KMS-11 (cell line): ENCODE measurements around the gene UPK3BL1.
"Not testable (repeated sequence)": the region's sequence is repeated elsewhere in the genome, so short reads cannot be mapped to it uniquely, and the experiment has no call there.

ENCODE experiments used
- H2AFZ ChIP-seq: fragments of 200-600 bp; sonication (generic); 2 replicates; pipeline ENCODE4 v1.6.1; 2016; ENCODE audit warnings: antibody characterized with exemption, mixed run types, low read depth
- H3K27ac ChIP-seq: fragments of 200-600 bp; sonication (generic); 2 replicates; pipeline ENCODE4 v1.6.1; 2016; ENCODE audit warnings: mild to moderate bottlenecking, mixed run types
- H3K27me3 ChIP-seq: fragments of 200-600 bp; sonication (generic); 2 replicates; pipeline ENCODE4 v1.6.1; 2017; ENCODE audit warnings: mild to moderate bottlenecking, low read depth, mixed run types, moderate library complexity; ENCODE audit not compliant: insufficient read depth
- H3K36me3 ChIP-seq: fragments of 200-600 bp; sonication (generic); 2 replicates; pipeline ENCODE4 v1.6.1; 2017; ENCODE audit warnings: mild to moderate bottlenecking, mixed run types; ENCODE audit not compliant: insufficient read depth
- H3K4me1 ChIP-seq: fragments of 200-600 bp; sonication (generic); 2 replicates; pipeline ENCODE4 v1.6.1; 2016; ENCODE audit warnings: mild to moderate bottlenecking, low read depth, mixed run types; ENCODE audit not compliant: poor library complexity, severe bottlenecking
- H3K4me2 ChIP-seq: fragments of 200-600 bp; sonication (generic); 2 replicates; pipeline ENCODE4 v1.7.0; 2016; ENCODE audit warnings: mild to moderate bottlenecking, mixed run types
- H3K4me3 ChIP-seq: fragments of 200-600 bp; sonication (generic); IDR thresholded peaks from 2 replicates; pipeline ENCODE4 v1.6.1; 2017; ENCODE audit warnings: low read depth, low read length, mixed read lengths; ENCODE audit not compliant: insufficient read depth
- H3K79me2 ChIP-seq: fragments of 200-600 bp; sonication (generic); 2 replicates; pipeline ENCODE4 v1.6.1; 2016; ENCODE audit warnings: low read depth, mixed run types; ENCODE audit not compliant: insufficient read depth
- H3K9ac ChIP-seq: fragments of 200-600 bp; sonication (generic); 2 replicates; pipeline ENCODE4 v1.6.1; 2016; ENCODE audit warnings: mild to moderate bottlenecking, mixed run types
- H4K20me1 ChIP-seq: fragments of 200-600 bp; sonication (generic); 2 replicates; pipeline ENCODE4 v1.6.1; 2016; ENCODE audit warnings: mild to moderate bottlenecking, mixed run types; ENCODE audit not compliant: insufficient read depth

Gene UPK3BL1

GRCh38 chr7:102634299-102634698, 8.3 kb downstream of the UPK3BL1 start:
- not testable (repeated sequence) for H4K20me1 ChIP-seq, H3K79me2 ChIP-seq, H3K27me3 ChIP-seq, H3K36me3 ChIP-seq, H3K9ac ChIP-seq, H3K27ac ChIP-seq, H2AFZ ChIP-seq, H3K4me3 ChIP-seq, H3K4me1 ChIP-seq, H3K4me2 ChIP-seq

GRCh38 chr7:102630622-102631021, 12.0 kb downstream of the UPK3BL1 start:
- H3K4me3 ChIP-seq, H3K36me3 ChIP-seq, H3K4me2 ChIP-seq, H3K27me3 ChIP-seq, H3K9ac ChIP-seq, H2AFZ ChIP-seq, H3K79me2 ChIP-seq, H3K4me1 ChIP-seq, H4K20me1 ChIP-seq, H3K27ac ChIP-seq: not testable (repeated sequence)

GRCh38 chr7:102627271-102627904, 15.2 kb downstream of the UPK3BL1 start:
- not testable (repeated sequence) for H3K36me3 ChIP-seq, H3K4me1 ChIP-seq, H4K20me1 ChIP-seq, H3K27ac ChIP-seq, H3K79me2 ChIP-seq, H2AFZ ChIP-seq, H3K9ac ChIP-seq, H3K4me3 ChIP-seq, H3K27me3 ChIP-seq, H3K4me2 ChIP-seq

GRCh38 chr7:102618122-102618521, 24.5 kb downstream of the UPK3BL1 start:
- H4K20me1 ChIP-seq, H3K79me2 ChIP-seq, H3K27ac ChIP-seq, H3K27me3 ChIP-seq, H3K4me3 ChIP-seq, H3K4me1 ChIP-seq, H3K36me3 ChIP-seq, H3K9ac ChIP-seq, H2AFZ ChIP-seq, H3K4me2 ChIP-seq: not testable (repeated sequence)

GRCh38 chr7:102616507-102617125, 26.0 kb downstream of the UPK3BL1 start, which contains the start of gene RASA4:
TSS of gene RASA4 (minus strand) at chr7:102616756. CDS start at chr7:102616689, 67 bp downstream.
- not testable (repeated sequence) for H3K4me2 ChIP-seq, H3K4me3 ChIP-seq, H3K79me2 ChIP-seq, H3K4me1 ChIP-seq, H3K27ac ChIP-seq, H3K36me3 ChIP-seq, H4K20me1 ChIP-seq, H2AFZ ChIP-seq, H3K9ac ChIP-seq, H3K27me3 ChIP-seq

- not testable (repeated sequence) for H3K27ac ChIP-seq, H3K4me2 ChIP-seq, H3K4me3 ChIP-seq, H3K79me2 ChIP-seq, H3K4me1 ChIP-seq, H3K27me3 ChIP-seq, H3K36me3 ChIP-seq, H2AFZ ChIP-seq, H3K9ac ChIP-seq, H4K20me1 ChIP-seq
Measured at GRCh38 chr7:102615930-102616329, 26.7 kb downstream of the UPK3BL1 start.

- H3K4me2 ChIP-seq, H2AFZ ChIP-seq, H3K79me2 ChIP-seq, H3K4me1 ChIP-seq, H3K27ac ChIP-seq, H3K4me3 ChIP-seq, H3K36me3 ChIP-seq, H4K20me1 ChIP-seq, H3K9ac ChIP-seq, H3K27me3 ChIP-seq: not testable (repeated sequence)
Measured at GRCh38 chr7:102614873-102615272, 27.7 kb downstream of the UPK3BL1 start.

GRCh38 chr7:102614346-102614697, 28.3 kb downstream of the UPK3BL1 start:
- H3K4me2 ChIP-seq, H3K36me3 ChIP-seq, H3K27ac ChIP-seq, H2AFZ ChIP-seq, H3K9ac ChIP-seq, H3K79me2 ChIP-seq, H3K4me1 ChIP-seq, H4K20me1 ChIP-seq, H3K4me3 ChIP-seq, H3K27me3 ChIP-seq: not testable (repeated sequence)

- not testable (repeated sequence) for H3K4me1 ChIP-seq, H3K79me2 ChIP-seq, H3K4me3 ChIP-seq, H3K36me3 ChIP-seq, H2AFZ ChIP-seq, H3K27me3 ChIP-seq, H3K9ac ChIP-seq, H4K20me1 ChIP-seq
- peak overlapping the region; percentile 63; the same call in 1 of the 2 replicates for H3K4me2 ChIP-seq
- peak overlapping the region; percentile 52 for H3K27ac ChIP-seq
Measured at GRCh38 chr7:102613575-102614345, 28.8 kb downstream of the UPK3BL1 start.

- H2AFZ ChIP-seq, H3K4me3 ChIP-seq, H4K20me1 ChIP-seq, H3K9ac ChIP-seq, H3K4me1 ChIP-seq, H3K36me3 ChIP-seq, H3K4me2 ChIP-seq, H3K79me2 ChIP-seq, H3K27ac ChIP-seq, H3K27me3 ChIP-seq: not testable (repeated sequence)
Measured at GRCh38 chr7:102611675-102612325, 30.8 kb downstream of the UPK3BL1 start.
